ENCODE measurements around the gene PEX10.

The PEX10 gene

GRCh38 chr1:2433936-2434655 is 21.7 kb upstream of the PEX10 start:
- H3K27ac ChIP-seq (ENCODE audit: low read length), result no peak overlapping the region
- no peaks in the 10 kb centered on the region for H3K4me1 ChIP-seq (ENCODE audit: control insufficient read depth, insufficient read depth, low read length)
- peaks cover 20 to 27% of the 10 kb centered on the region in 2 donors for H3K27me3 ChIP-seq (ENCODE audit: control insufficient read depth in 1 of 2, insufficient read depth in 2 of 2, low read length in 2 of 2)
- H3K9ac ChIP-seq (ENCODE audit: low read length in 2 of 2), result no peak overlapping the region
- no peak overlapping the region for H3K4me3 ChIP-seq (ENCODE audit: low read length in 2 of 2)
- no peaks in the 10 kb centered on the region for H3K36me3 ChIP-seq (ENCODE audit: control insufficient read depth in 2 of 2, insufficient read depth in 2 of 2, low read length in 2 of 2)
- H3K9me3 ChIP-seq (ENCODE audit: control insufficient read depth in 2 of 2, low read length in 2 of 2), result peaks cover 0 to 3% of the 10 kb centered on the region in 2 donors

DNA sequence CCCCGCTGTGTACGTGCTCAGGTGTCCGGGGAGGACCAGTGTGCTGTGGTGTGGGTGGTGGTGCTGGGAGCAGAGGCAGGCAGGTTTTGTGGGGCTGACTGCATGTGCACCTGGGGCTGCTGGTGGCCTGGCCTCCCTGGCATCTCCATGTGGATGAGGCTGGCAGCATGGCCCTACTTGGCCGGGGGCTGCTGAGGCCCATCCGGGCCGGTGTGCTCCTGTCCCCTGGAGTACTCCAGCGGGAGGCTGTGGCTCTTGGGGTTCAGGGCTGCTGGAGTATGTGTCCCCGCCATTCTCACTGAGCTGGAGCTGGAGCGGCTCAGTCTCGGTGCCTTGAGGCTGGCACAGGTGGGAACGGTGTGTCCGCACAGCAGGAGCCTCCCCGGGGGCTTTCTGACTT is 20.8 kb upstream of the PEX10 start:
- Histone ChIP-seq H3K27ac (ENCODE audit: low read length) (no peak overlapping the region), H3K9me3 (ENCODE audit: control insufficient read depth in 2 of 2, low read length in 2 of 2) (peaks cover 0 to 3% of the 10 kb centered on the region in 2 donors), H3K27me3 (ENCODE audit: control insufficient read depth in 1 of 2, insufficient read depth in 2 of 2, low read length in 2 of 2) (peaks cover 20 to 22% of the 10 kb centered on the region in 2 donors)

GRCh38 chr1:2432441-2432844 is 20.1 kb upstream of the PEX10 start:
- no peaks in the 10 kb centered on the region for H3K36me3 ChIP-seq (ENCODE audit: control insufficient read depth in 2 of 2, insufficient read depth in 2 of 2, low read length in 2 of 2)
- peaks cover 20 to 25% of the 10 kb centered on the region in 2 donors for H3K27me3 ChIP-seq (ENCODE audit: control insufficient read depth in 1 of 2, insufficient read depth in 2 of 2, low read length in 2 of 2)
- H3K4me3 ChIP-seq (ENCODE audit: low read length in 2 of 2), result no peak overlapping the region
- no peak overlapping the region for H3K27ac ChIP-seq (ENCODE audit: low read length)
- no peak overlapping the region for H3K9ac ChIP-seq (ENCODE audit: low read length in 2 of 2)
- H3K4me1 ChIP-seq (ENCODE audit: control insufficient read depth, insufficient read depth, low read length), result no peaks in the 10 kb centered on the region
- H3K9me3 ChIP-seq (ENCODE audit: control insufficient read depth in 2 of 2, low read length in 2 of 2), result peaks cover 0 to 3% of the 10 kb centered on the region in 2 donors

More for the DNA sequence above, 20.8 kb upstream of the PEX10 start:
- Histone ChIP-seq H3K9ac (ENCODE audit: low read length in 2 of 2) (no peak overlapping the region), H3K4me3 (ENCODE audit: low read length in 2 of 2) (no peak overlapping the region), H3K4me1 (ENCODE audit: control insufficient read depth, insufficient read depth, low read length) (no peaks in the 10 kb centered on the region), H3K36me3 (ENCODE audit: control insufficient read depth in 2 of 2, insufficient read depth in 2 of 2, low read length in 2 of 2) (no peaks in the 10 kb centered on the region)

- peaks cover 0 to 3% of the 10 kb centered on the region in 2 donors for H3K9me3 ChIP-seq (ENCODE audit: control insufficient read depth in 2 of 2, low read length in 2 of 2)
- no peak overlapping the region for H3K4me3 ChIP-seq (ENCODE audit: low read length in 2 of 2)
- no peak overlapping the region for H3K27ac ChIP-seq (ENCODE audit: low read length)
- no peak overlapping the region for H3K9ac ChIP-seq (ENCODE audit: low read length in 2 of 2)
- H3K27me3 ChIP-seq (ENCODE audit: control insufficient read depth in 1 of 2, insufficient read depth in 2 of 2, low read length in 2 of 2), result peaks cover 20 to 28% of the 10 kb centered on the region in 2 donors
- no peaks in the 10 kb centered on the region for H3K4me1 ChIP-seq (ENCODE audit: control insufficient read depth, insufficient read depth, low read length)
- H3K36me3 ChIP-seq (ENCODE audit: control insufficient read depth in 2 of 2, insufficient read depth in 2 of 2, low read length in 2 of 2), result no peaks in the 10 kb centered on the region
Observed at GRCh38 chr1:2431518-2431917, 19.2 kb upstream of the PEX10 start.

GRCh38 chr1:2431103-2431502 is 18.7 kb upstream of the PEX10 start:
- Histone ChIP-seq H3K9ac (ENCODE audit: low read length in 2 of 2) (no peak overlapping the region), H3K36me3 (ENCODE audit: control insufficient read depth in 2 of 2, insufficient read depth in 2 of 2, low read length in 2 of 2) (no peaks in the 10 kb centered on the region), H3K4me1 (ENCODE audit: control insufficient read depth, insufficient read depth, low read length) (no peaks in the 10 kb centered on the region), H3K27me3 (ENCODE audit: control insufficient read depth in 1 of 2, insufficient read depth in 2 of 2, low read length in 2 of 2) (peaks cover 20 to 28% of the 10 kb centered on the region in 2 donors), H3K4me3 (ENCODE audit: low read length in 2 of 2) (no peak overlapping the region), H3K9me3 (ENCODE audit: control insufficient read depth in 2 of 2, low read length in 2 of 2) (peaks cover 0 to 3% of the 10 kb centered on the region in 2 donors), H3K27ac (ENCODE audit: low read length) (no peak overlapping the region)

DNA sequence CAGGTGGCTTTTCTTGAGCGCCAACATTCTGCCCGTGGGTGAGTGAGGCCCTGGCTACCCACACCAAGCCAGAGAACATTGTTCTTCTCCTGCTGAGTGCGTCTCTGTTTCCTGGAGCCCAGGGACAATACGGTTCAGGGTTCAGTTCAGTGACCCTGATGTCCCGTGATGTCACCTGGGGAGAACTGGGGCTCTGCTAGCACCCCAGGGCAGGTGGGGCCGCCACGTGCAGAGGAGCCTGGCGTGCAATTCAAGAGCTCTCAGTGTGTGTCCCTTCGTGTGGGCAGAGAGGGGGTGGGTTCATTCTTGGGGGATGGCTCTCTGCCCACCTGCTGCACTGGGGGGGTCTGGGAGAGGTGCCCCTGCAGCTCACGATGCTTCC is 18.2 kb upstream of the PEX10 start:
- no peak overlapping the region for H3K4me3 ChIP-seq (ENCODE audit: low read length in 2 of 2)
- H3K27ac ChIP-seq (ENCODE audit: low read length), result no peak overlapping the region
- H3K27me3 ChIP-seq (ENCODE audit: control insufficient read depth in 1 of 2, insufficient read depth in 2 of 2, low read length in 2 of 2), result peaks cover 20 to 28% of the 10 kb centered on the region in 2 donors

DNA sequence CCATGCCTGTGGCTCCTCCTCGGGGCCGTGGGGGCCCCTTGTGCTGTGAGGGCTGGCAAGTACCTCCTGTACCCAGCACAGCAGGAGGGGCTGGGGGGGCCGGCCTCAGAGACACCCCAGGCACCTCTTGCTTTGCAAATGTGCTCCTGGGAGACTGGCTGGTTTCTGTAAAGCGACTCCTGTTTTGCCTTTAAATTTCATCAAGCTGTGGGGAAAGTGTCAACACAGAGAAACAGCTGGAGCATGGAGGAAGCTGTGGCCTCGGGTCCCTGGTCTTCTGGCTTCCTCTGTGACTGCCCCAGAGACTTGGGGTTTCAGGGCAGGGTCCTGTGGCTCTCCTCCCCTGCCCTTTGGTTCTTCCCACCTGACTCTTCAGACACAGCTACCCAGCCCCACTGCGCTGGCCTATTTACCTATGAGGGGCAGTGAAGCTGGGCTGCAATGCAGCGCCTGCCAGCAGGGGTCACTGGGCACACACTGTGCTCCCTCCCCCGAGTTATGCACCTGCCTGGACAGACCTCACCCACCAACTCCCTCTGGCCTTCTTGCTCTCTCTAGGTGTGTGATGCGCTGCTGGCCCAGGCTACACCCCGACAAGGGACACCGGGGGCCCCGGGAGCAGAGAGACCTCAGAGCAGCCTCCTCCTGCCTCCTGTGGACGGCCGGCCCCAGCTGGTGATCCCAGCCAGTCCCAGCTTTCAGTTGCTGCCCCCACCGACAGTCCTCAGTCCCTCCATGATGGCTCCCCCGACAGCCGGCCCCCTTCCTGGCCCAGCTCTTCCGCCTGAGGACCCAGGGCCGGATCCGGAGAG is 17.6 kb upstream of the PEX10 start:
- Histone ChIP-seq H3K4me3 (ENCODE audit: low read length in 2 of 2) (no peak overlapping the region), H3K9me3 (ENCODE audit: control insufficient read depth in 2 of 2, low read length in 2 of 2) (peaks cover 0 to 3% of the 10 kb centered on the region in 2 donors), H3K4me1 (ENCODE audit: control insufficient read depth, insufficient read depth, low read length) (no peaks in the 10 kb centered on the region), H3K36me3 (ENCODE audit: control insufficient read depth in 2 of 2, insufficient read depth in 2 of 2, low read length in 2 of 2) (no peaks in the 10 kb centered on the region), H3K9ac (ENCODE audit: low read length in 2 of 2) (no peak overlapping the region), H3K27me3 (ENCODE audit: control insufficient read depth in 1 of 2, insufficient read depth in 2 of 2, low read length in 2 of 2) (peaks cover 20 to 28% of the 10 kb centered on the region in 2 donors), H3K27ac (ENCODE audit: low read length) (no peak overlapping the region)

More for the DNA sequence above, 18.2 kb upstream of the PEX10 start:
- Histone ChIP-seq H3K4me1 (ENCODE audit: control insufficient read depth, insufficient read depth, low read length) (no peaks in the 10 kb centered on the region), H3K9me3 (ENCODE audit: control insufficient read depth in 2 of 2, low read length in 2 of 2) (peaks cover 0 to 3% of the 10 kb centered on the region in 2 donors), H3K36me3 (ENCODE audit: control insufficient read depth in 2 of 2, insufficient read depth in 2 of 2, low read length in 2 of 2) (no peaks in the 10 kb centered on the region), H3K9ac (ENCODE audit: low read length in 2 of 2) (no peak overlapping the region)

DNA sequence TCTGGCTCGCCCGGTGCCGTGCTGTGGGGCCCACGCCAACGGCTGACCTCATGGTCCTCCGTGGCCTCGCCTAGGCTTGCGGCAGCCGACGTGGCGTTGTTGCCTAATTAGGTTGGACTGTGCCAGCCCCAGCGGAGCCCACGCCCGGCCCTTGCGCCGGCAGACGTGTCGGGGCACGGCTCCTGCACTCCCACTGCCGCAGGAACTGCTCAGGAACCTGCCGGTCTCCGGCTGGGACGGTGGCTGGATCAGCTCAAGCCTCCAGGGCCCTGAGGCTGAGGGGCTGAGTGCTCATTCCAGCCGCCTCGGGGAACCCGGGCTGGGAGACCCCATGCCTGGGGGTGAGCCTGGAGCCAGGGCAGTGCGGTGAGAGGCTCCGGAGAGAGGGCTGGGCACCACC is 16.1 kb upstream of the PEX10 start:
- Histone ChIP-seq H3K27ac (ENCODE audit: low read length) (no peak overlapping the region), H3K27me3 (ENCODE audit: control insufficient read depth in 1 of 2, insufficient read depth in 2 of 2, low read length in 2 of 2) (peaks cover 15 to 28% of the 10 kb centered on the region in 2 donors), H3K9ac (ENCODE audit: low read length in 2 of 2) (no peak overlapping the region), H3K4me1 (ENCODE audit: control insufficient read depth, insufficient read depth, low read length) (no peaks in the 10 kb centered on the region), H3K9me3 (ENCODE audit: control insufficient read depth in 2 of 2, low read length in 2 of 2) (peaks cover 2 to 5% of the 10 kb centered on the region in 2 donors), H3K4me3 (ENCODE audit: low read length in 2 of 2) (no peak overlapping the region), H3K36me3 (ENCODE audit: control insufficient read depth in 2 of 2, insufficient read depth in 2 of 2, low read length in 2 of 2) (no peaks in the 10 kb centered on the region)

DNA sequence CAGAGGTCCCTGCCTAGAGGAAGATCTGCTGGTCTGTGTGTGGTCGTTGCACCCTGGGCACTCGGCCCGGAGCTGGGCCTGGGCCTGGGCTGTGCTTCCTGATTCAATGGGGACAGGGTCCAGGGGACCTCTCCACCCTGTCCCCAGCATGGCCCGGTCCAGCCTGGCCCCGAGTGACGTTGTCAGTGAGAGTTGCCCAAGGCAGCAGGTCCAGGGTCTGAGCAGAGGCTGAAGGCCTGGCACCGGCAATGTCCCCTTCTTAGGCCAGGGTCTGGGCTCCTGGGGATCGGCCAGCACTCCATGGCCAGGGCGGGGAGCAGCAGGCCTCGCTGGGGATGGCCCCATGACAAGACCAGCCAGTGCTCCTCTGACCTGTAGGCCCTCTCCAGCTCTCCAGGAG is 15.6 kb upstream of the PEX10 start:
- Histone ChIP-seq H3K9ac (ENCODE audit: low read length in 2 of 2) (no peak overlapping the region), H3K9me3 (ENCODE audit: control insufficient read depth in 2 of 2, low read length in 2 of 2) (peaks cover 5 to 10% of the 10 kb centered on the region in 2 donors), H3K27ac (ENCODE audit: low read length) (no peak overlapping the region), H3K27me3 (ENCODE audit: control insufficient read depth in 1 of 2, insufficient read depth in 2 of 2, low read length in 2 of 2) (peaks cover 12 to 23% of the 10 kb centered on the region in 2 donors), H3K4me3 (ENCODE audit: low read length in 2 of 2) (no peak overlapping the region), H3K4me1 (ENCODE audit: control insufficient read depth, insufficient read depth, low read length) (no peaks in the 10 kb centered on the region), H3K36me3 (ENCODE audit: control insufficient read depth in 2 of 2, insufficient read depth in 2 of 2, low read length in 2 of 2) (no peaks in the 10 kb centered on the region)

GRCh38 chr1:2427051-2427450 is 14.7 kb upstream of the PEX10 start:
- H3K4me3 ChIP-seq (ENCODE audit: low read length in 2 of 2), result no peak overlapping the region
- H3K4me1 ChIP-seq (ENCODE audit: control insufficient read depth, insufficient read depth, low read length), result no peaks in the 10 kb centered on the region
- H3K27me3 ChIP-seq (ENCODE audit: control insufficient read depth in 1 of 2, insufficient read depth in 2 of 2, low read length in 2 of 2), result peaks cover 10 to 17% of the 10 kb centered on the region in 2 donors
- no peak overlapping the region for H3K27ac ChIP-seq (ENCODE audit: low read length)
- peaks cover 5 to 12% of the 10 kb centered on the region in 2 donors for H3K9me3 ChIP-seq (ENCODE audit: control insufficient read depth in 2 of 2, low read length in 2 of 2)
- no peaks in the 10 kb centered on the region for H3K36me3 ChIP-seq (ENCODE audit: control insufficient read depth in 2 of 2, insufficient read depth in 2 of 2, low read length in 2 of 2)
- no peak overlapping the region for H3K9ac ChIP-seq (ENCODE audit: low read length in 2 of 2)
